GM21367 (cell line): ENCODE measurements around the gene DGKG.

Source experiments
- ATAC-seq: cut with Tn5 transposase; IDR thresholded peaks from one replicate; pipeline ENCODE4 v1.9.1; 2021; ENCODE audit not compliant: unreplicated experiment

DGKG gene

DNA sequence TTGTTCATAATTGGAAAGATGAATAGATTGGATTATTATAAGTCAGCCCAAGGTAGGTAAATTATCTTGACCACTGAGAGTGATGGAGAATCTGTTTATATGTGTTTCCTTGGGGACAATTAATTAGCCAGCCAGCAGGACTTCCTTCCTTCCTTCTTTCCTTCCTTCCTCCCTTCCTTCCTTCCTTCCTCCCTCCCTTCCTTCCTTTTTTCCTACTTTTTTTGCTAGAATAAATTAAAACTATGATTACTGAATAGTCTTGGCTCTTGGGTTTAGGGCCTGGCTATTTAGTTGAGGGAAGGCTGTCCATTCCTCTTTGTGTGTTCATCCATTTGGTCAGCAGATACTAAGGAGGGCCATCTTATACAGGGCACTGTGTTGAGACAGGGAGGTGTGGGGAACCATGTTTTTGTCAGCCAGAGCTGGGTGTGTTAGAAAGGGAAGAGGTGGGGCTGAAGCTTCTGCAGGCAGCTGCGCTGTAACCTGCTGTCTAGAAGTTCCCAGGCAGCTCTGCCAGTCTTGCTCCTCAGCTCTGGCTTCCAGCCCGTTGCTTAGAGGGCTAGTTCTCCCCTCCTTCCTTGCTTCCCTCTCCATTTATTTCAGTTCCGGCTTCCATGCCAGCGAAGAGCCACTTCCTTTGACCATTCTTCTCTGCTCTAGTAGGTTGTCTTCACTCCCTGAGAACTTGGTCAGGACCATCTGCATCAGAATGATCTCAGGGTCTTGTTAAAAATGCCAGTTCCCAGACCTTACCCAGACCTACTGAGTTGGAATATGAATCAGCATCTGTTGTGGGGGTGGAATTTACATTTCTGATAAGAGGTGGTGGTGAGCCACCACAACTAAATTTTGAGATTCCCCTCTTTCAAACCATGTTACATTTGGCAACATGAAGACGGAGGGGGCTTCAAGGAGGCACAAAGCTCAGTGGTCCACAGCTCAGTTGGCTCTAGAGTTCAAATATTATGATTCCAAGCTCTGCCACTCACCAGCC, 113.9 kb downstream of the DGKG start:
- no peak for ATAC-seq

DNA sequence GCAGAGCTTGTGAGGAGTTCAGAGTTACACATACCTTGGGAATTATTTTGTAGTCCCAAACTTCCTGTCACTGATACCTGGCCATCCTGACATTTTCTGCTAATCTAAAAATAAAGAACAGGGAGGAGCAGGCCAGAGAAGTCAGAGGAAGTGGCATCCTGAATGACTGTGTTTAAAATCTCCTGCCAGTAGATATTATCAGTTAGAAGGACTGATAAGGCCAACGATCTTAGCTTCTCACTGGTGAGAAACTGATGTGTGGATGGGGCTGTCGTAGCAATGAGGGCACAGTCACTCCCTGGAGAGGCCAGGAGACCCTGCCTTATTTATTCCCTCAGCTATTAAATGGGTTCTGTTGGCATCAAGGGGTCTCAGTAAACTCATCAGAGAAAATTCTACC, 115.1 kb downstream of the DGKG start:
- no peak for ATAC-seq

DNA sequence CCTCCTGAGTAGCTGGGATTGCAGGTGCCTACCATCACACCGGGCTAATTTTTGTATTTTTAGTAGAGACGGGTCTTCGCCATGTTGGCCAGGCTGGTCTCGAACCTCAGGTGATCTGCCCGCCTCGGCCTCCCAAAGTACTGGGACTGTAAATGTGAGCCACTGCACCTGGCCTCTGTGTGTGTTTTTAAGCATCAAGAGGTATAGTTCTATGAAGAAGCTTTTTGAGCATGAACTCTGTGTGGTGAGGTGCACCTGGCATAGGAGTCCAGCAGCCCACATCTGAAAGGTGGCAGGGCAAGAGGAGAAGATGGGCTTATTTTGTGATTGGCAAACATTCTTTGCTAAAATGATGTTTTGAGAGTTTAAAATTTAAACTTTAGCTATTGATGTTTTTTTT, 118.0 kb downstream of the DGKG start:
- no peak for ATAC-seq

DNA sequence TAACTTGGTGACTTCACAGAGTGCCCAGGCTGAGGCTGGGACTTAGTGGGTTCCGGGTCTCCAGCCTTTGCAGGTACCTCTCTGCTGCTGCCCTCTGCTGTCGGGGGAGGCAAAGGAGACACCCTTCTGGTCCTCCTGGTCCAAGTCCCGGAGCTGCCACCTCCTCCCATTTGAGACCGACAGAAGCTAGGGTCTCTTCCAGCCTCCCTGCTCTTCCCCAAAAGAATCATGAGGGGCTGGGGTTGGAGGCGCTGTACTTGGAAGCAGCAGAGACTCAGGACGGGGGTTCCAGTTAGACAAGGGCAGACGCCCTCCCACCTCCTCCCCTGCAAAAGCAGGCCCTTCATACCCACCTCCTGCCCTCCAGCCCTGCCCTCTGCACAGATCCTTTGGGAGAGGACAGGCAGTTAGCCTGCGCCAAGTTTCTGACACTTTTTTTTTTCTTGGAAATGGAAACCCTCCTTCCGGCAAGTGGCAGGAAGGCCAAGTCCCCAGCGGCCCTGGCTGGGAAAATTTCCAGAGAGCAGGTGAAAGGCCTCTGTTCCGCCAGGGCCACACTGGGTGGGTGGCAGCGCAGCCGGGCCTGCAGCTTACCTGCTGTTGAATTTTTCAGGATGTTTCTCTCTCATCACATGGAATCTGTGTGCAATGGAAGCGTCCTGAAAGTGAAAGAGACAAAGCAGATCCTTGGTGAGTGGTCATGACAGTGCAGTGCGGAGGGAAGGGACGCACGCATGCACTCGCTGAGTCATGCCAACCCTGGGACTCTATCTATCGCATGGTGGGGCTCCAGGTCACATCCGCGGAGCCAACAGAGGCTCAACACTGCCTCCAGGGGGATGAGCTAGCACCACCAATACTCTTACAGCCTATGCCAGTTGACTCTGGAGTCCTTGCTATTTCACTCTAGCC, 119.9 kb downstream of the DGKG start:
- peak; percentile 70 for ATAC-seq

DNA sequence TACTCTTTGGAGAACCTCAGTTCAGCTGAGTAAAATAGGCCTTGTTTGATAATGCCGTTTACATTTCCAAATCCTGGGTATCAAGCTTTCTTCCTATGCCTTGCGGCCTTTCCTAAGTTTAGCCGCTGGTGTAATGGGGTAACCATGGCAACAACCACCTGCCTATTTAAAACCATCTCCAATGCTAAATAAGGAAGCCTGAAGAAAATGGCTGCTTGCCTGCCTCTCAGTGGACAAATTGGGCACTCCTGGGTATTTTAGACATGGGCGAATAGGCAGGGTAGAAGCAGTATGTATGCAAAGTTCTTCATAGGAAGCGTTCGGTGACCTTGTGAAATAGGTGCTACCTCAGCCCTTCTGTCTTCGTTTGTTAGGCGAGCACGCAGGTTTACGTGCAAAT, 122.7 kb downstream of the DGKG start:
- ATAC-seq: no peak

DNA sequence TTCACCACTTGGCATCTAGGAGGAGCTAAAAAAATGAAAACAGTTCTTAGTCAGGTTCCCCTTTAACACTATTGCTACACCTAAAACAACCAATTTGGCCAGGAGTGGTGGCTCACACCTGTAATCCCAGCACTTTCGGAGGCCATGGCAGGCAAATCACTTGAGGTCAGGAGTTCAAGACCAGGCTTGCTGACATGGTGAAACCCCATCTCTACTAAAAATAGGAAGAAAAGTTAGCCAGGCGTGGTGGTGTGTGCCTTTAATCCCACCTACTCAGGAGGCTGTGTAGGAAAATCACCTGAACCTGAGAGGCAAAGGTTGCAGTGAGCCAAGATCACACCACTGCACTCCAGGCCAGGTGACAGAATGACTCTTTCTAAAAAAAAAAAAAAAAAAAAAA, 124.1 kb downstream of the DGKG start:
- ATAC-seq: no peak

DNA sequence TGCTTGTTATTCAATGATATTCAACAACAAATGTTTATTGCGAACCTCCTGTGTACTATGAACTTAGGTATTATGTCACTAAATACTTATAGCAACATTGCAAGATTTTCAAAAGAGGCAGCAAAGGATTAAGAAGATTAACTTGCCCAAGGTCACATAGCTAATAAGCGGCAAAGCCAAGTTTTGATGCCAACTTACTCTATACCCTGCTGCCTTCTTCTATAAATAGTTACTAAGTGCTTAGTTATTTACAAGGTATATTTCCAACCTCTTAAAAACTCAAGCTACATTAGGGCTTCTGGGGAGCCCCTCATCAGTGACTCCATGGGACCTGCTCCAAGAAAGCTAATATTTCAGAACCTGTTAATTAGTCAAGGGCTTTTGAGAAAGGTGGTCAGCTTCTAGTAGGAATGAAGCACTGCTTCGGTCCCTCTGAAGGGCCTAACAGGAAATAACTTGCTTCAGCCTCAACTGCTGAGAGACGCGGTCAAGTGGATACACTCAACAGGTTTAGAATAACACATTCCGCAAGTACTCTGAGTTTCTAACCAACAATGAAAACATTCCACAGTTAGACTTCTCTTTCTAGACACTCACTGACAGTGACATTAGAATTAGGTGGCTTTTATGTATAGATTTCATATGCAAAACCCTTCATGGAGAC, 125.5 kb downstream of the DGKG start:
- ATAC-seq: no peak

DNA sequence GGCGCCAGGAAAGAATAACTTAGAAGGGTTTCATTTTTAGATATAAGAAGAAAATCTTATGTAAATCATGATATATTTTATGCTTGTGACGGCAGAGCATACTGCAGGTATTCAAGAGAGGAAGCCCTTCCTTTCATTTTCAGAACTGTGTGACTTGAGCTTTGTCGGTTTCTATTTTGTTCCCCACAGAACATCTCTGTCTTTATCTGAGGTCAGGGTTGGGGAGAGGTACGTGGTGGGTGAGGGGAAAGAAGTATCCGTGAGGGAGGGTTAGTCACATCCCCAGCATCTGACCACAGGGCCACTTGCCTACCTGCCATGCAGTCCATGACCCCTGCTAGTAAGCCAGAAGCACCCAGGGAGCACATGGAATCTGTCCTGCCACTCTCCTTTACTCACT, 126.5 kb downstream of the DGKG start:
- ATAC-seq: peak; percentile 72

DNA sequence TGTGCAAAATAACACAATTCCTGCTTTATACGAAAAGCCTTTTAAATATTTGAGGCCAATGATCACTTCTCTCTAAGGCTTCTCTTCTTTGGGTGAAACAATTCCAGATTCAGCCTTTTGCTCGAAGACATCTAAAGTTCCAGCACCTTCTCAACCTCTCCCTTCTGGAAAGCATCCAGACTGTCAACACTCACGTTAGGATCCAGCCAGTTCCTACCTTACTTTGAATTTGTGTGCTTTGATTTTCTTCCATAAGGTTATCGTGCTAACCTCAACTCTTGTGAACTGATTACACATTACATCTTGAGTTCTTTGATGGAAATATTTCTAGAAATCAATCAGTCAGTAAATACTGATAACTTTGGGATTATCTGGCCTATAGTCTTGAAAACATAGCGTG, 127.9 kb downstream of the DGKG start:
- ATAC-seq: no peak

DNA sequence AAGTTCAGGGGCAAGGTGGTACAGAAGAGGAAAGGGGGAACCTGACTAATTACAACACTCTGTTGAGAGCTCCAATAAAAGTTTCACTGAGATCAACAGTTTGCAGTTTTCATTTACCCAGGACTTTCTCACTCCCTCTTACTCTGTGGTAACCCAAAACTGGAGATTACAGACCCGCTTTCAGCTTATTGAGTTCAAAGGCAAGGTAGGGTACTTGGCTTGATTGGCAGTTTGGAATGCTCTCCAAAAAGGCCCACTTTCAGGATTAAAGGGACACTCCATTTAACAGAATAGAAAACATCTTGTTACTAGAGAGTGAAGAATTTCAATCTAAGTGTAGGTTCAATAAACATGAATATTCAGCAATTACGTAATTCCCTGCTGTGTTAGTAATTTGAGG, 135.6 kb downstream of the DGKG start:
- no peak for ATAC-seq

DNA sequence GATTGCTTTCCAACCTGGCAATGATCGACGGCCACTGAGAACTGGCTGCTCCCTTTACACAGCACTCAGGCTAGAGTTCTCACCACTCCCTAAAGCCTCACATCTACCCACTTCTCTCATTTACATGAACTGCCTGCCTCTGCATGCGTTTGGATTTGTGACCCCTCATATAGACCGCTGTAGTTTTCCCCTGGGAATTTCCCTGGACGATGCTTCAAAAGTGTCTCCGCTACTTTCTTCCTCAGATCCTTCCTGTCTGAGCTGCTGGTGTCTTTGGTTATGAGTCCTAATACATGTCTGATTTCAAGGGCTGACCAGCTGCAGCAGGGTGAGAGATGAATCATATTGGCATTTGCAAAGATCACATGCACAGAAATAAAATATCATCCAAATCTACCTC, 136.4 kb downstream of the DGKG start:
- ATAC-seq: no peak

DNA sequence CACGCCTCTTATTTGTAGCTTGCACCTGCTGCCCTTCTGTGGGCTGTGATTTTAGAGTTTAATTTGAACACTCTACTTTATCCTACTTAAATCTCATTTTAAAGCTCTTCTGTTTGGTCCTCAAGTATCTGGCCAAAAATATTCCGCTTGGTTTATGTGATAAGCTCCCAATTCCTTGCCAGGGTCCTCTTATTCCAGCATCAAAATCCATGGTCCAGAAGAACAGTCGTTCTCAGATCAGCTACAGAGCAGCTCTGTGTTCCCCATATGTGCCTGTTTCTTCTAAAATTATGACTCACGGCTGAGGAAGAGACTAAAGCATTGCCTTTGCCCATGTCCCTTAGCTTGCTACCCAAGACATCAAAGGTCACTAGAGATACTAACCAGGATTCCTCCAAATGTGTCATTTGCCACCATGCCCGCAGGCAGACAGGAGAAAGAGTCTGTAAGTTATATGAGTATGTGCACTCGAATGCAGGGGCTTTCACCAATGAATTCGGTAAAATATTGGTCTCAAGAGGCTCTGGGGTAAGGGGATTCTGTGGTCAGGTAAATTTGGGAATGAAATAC, 137.9 kb downstream of the DGKG start:
- no peak for ATAC-seq

DNA sequence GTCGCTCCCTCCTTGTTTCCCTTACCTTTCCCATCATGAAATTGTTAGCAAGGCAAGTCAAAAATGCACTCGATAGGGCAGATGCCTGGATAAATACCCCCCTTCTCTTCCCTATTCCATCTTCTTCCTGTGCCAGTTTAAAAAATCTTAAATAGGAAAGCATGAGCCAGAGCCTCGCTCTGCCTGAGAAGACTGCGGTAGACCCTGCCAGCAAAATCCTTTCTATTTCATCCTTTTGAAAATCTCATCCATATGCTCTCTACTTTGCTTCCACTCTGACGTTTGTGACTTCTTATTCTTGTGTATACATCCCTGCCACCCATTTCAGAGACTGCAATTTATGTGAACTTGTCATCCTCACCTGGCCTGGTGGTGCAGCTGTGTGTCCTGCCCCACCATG, 138.6 kb downstream of the DGKG start:
- no peak for ATAC-seq

DNA sequence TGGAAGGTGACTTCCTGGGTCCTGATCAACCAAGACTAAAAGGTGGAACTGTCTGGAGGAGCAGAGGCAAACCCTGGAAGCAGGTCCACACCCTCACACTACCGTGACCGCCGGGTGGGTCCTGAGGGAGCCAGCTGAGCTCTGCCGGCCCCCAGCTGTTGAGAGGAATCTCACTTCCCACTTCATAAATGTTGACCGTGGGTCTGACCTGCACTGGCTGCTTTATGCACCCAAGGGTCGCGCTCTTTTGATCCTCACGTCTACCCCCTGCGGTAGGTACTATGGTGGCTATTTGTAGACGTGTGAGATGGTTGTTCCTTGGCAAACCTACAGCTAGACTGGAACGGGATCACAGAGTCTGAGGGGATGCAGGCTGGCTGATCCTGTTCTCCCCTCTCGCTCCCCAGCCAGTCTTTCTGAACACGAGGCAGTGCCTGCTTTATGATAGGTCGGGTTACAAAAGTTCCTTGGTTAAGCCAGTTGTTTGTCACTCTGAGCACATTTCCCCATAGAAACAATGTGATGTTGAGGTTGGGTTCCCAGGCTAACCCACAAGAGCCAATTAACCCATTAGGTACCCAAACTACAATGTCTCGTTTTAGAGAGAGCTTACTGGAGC, 140.2 kb downstream of the DGKG start:
- no peak for ATAC-seq

DNA sequence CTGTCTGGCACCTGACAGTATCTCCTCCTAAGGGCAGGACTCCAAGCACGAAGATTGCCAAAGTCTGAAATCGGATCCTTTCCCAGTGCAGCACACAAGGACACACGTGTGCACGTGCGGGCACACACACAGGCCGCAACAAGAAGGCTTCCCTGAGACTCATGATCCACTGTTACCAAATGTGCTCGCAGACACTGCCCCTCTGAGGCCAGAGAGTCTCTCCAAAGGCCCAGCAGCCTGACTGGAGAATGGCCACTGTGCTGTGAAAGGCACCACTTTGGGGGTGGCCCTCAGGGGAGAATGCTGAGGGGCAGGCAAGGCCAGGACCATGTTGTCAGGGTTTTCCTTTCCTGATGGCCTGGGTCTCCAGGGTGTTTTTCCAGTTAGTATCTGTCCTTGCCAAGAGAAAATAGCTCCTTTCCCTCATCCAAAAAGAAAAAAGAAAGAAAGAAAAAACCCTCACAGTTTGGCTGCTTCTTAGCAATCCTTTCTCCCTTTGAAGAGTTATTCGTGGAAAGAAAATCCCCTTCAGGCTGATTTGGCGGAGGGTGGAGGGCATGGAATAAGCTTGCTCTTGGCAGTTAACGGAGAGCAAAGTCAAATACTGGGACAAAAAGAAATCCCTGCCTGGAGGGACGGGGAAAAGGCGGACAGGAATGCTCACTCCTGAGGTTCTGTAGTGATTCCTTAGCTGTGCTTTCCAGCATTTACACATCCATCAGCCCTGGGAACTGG, 141.0 kb downstream of the DGKG start:
- ATAC-seq: no peak

DNA sequence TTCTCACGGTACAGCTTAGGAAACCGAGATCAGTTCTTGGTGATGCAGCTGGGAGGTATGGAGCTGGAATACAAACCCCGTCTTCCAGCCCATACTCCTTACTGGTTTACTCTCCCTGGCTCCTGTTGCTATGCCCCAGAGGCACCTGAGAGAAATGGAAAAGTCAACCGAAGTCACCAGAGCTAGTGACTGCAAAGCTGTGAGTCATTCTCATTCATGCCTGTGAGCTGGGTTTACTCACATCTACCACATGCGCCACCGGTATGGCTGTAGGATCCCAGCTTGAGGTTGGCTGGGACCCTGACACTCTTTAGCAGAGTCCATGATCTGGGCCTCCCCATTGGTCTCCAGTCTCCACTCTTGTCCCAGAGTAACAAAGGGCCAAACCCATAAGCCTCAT, 141.7 kb downstream of the DGKG start:
- no peak for ATAC-seq

DNA sequence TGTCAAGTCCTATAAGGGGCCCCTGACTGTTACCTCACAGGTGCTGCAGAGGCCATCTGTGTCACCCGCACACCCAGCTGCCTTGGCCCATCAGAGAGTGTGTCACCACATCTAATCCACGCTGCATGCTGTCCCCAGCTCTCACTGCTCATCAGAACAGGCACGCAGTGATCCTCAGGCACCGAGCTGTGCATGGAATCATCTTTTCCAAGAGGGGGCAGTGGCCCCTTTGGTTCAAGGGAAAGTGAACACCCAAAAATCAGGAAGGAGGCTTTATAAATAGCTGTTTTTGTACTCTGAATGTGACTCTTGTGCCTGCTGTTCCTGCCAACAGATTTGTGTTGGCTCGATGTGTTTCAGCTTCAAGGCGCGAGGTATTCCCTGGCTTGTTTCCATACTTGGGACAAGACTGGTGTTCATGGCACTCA, 142.8 kb downstream of the DGKG start:
- ATAC-seq: no peak

DNA sequence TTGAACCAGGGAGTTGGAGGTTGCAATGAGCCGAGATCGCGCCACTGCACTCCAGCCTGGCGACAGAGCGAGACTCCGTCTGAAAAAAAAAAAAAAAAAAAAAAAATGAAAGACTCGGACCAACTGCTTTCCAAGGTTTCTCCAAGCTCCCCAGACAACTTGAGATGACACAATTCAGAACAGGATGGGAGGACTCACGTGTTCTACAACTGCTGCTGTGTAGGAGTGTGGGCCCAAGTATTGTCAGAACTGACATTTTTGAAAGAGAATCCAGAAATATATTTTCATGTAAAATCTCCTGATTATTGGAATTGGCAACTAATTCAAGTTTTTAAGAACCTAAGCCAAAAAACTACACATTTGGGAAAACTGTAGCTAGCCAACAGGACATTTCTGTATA, 143.6 kb downstream of the DGKG start:
- no peak for ATAC-seq

DNA sequence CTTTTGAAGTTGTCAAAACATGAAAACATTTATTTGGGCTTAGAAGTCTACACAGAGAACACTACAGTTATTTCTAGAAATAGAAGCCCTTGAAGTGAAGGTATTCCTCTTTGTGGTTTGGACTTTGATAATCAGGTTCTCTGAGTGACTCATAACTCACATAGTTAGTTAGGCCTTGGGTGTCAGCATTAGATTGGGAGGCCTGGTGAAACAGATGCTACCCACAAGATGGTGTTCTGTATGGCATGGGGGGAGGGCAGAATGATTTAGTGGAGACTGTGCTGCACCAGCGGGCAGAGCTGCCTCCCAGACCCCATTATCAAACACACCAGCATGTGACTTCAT, 144.2 kb downstream of the DGKG start:
- peak; percentile 70 for ATAC-seq
